T-helper 1 cell treated with Interleukin-12 subunit alpha and Interleukin-12 subunit beta and Interleukin-4 antibody, amounts not matched to agents 30 μg/mL and 1 μg/mL, for 36 hours (primary cell): ENCODE results near the gene EGFL7.
A peak's percentile ranks its signal among the peaks of the same experiment; 100 is the strongest.
"Not testable (repeated sequence)": the region's sequence is repeated elsewhere in the genome, so short reads cannot be mapped to it uniquely, and the experiment has no call there.

Experiments used
- H3K27ac Mint-ChIP-seq: one replicate; pipeline ENCODE4 v1.8.0; 2021; ENCODE audit warnings: mild to moderate bottlenecking, mixed read lengths
- H3K27me3 Mint-ChIP-seq: one replicate; pipeline ENCODE4 v1.8.0; 2021; ENCODE audit warnings: low read depth, mixed read lengths
- H3K36me3 Mint-ChIP-seq: one replicate; pipeline ENCODE4 v1.8.0; 2021; ENCODE audit warnings: low read depth, mixed read lengths
- H3K4me1 Mint-ChIP-seq: one replicate; pipeline ENCODE4 v1.8.0; 2021; ENCODE audit warnings: low read depth, mixed read lengths
- H3K4me3 Mint-ChIP-seq: one replicate; pipeline ENCODE4 v1.8.0; 2021; ENCODE audit warnings: mild to moderate bottlenecking, moderate library complexity, mixed read lengths
- H3K9me3 Mint-ChIP-seq: one replicate; pipeline ENCODE4 v1.8.0; 2021; ENCODE audit warnings: mixed read lengths

The EGFL7 gene

DNA sequence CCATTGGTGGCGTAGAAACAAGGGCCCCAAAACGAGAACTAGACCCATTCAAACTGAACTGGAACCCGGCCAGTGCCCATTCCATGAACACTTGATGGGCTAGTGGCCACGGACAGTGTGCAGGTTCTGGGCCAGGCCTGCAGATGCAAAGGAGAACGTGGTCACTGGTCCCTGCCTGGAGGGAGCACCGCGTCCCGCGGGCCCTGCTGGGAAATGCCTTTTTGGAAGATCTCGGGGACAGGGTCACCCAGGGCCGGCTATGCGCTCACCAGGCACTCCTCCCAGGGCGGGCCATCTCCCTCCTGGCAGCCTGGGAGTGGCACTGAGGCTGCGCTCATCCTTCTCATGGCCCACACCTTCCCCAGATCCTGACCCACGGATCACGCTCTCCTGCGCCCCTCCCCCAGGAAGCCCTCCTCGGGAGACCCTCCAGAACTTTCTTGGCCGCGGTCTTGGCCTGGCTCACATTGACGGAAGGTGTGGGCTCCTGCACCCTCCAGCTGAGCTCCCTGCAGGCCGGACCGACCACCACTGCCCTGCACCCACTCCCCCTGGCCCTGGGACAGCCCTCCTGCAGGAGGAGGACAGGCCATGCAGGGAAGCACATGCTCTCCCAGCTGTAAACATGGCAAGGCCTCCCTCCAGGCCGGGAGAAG lies 46.9 kb downstream of the EGFL7 start:
- Mint-ChIP-seq H3K9me3 (no peaks in the 10 kb centered on the region), H3K4me1 (peaks cover 6% of the 10 kb centered on the region), H3K27me3 (peaks cover 46% of the 10 kb centered on the region), H3K27ac (no peak overlapping the region), H3K4me3 (no peak overlapping the region), H3K36me3 (no peaks in the 10 kb centered on the region)

DNA sequence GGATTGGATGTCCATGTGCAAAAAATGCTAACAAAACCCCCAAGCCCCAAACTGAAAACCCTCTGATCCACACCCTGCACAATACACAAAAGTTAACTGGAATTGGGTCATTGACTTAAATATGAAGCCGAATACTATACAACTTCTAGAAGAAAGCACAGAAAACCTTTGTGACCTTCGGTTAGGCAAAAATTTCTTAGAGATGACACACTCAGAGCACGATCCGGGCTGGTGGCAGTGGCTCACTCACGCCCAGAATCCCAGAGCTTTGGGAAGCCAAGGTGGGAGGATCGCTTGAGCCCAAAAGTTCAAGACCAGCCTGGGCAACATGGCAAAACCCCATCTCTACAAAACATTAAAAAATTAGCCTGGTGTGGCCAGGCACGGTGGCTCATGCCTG lies 47.8 kb downstream of the EGFL7 start:
- Mint-ChIP-seq H3K27me3 (peaks cover 41% of the 10 kb centered on the region), H3K4me1 (peaks cover 6% of the 10 kb centered on the region), H3K9me3 (no peaks in the 10 kb centered on the region), H3K27ac (no peak overlapping the region), H3K4me3 (no peak overlapping the region), H3K36me3 (no peaks in the 10 kb centered on the region)

DNA sequence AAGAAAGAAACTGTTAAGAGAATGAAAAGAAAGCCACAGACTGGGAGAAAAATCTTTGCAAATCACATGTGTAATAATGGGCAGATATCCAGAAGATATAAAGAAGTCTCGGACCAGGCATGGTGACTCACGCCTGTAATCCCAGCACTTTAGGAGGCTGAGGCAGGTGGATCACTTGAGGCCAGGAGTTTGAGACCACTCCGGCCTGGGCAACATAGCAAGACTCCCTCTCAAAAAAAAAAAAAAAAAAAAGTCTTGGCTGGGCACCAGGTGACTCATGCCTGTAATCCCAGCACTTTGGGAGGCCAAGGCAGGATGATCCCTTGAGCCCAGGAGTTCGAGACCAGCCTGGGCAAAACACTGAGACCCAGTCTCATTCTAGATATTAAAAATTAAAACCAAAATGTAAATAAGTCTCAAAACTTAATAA lies 48.5 kb downstream of the EGFL7 start:
- H3K27ac Mint-ChIP-seq, H3K9me3 Mint-ChIP-seq, H3K36me3 Mint-ChIP-seq, H3K4me1 Mint-ChIP-seq: not testable (repeated sequence)
- H3K4me3 Mint-ChIP-seq: peak overlapping the region; percentile 42
- H3K27me3 Mint-ChIP-seq: peaks cover 40% of the 10 kb centered on the region

DNA sequence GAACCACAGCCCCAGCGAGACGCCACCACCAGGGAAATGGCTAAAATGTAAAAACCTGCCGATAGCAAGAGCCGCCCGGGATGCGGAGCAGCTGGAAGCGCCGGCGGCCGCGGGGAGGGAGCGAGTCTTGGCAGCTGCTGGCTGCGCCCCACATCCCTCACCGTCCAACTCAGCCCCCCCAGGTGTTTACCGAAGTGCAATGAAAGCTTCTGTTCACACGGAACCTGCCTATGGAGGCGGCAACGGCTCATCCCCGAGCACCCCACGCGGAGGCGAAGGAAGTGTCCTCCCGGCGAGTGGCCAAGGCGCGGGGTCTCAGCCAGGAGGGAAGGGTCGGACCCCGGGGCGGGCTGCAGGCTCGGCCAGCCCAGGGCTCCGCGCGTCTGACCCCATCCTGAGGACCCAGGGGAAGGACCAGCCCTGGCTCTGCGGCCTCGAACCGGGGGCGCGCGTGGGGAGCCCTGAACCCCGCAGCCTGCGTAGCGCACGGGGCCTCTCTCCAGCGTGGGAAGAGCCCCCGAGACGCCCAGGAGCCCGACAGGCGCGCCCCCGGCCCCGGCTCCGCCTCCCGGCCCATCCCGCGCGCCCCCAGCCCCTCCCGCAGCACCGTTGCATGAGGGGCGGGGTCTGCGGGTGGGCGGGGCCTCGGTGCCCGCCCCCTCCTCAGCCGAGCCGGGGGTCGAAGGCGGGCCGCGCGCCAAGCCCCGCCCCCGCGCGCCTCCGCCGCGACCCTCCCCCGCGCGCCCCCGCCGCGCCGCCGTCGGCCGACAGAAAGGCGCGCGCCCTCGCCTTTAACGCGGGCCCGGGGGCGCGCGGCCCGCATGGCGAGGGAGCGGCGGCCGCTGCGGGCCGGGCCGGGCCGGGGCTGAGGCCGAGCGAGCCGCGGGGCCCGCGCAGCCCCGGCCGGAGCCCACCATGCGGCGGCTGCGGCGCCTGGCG lies 49.3 kb downstream of the EGFL7 start, which contains the start of gene DIPK1B:
TSS of gene DIPK1B (plus strand) at position 822 of the 939 bp plus-strand sequence. CDS start at position 916, 94 bp downstream.
- H3K4me1 Mint-ChIP-seq: peaks cover 6% of the 10 kb centered on the region
- H3K27me3 Mint-ChIP-seq: peaks cover 40% of the 10 kb centered on the region
- no peaks in the 10 kb centered on the region for H3K36me3 Mint-ChIP-seq
- no peak within 1 kb of the TSS for H3K27ac Mint-ChIP-seq
- peak within 1 kb of the TSS; percentile 42 for H3K4me3 Mint-ChIP-seq
- H3K9me3 Mint-ChIP-seq: no peaks in the 10 kb centered on the region

DNA sequence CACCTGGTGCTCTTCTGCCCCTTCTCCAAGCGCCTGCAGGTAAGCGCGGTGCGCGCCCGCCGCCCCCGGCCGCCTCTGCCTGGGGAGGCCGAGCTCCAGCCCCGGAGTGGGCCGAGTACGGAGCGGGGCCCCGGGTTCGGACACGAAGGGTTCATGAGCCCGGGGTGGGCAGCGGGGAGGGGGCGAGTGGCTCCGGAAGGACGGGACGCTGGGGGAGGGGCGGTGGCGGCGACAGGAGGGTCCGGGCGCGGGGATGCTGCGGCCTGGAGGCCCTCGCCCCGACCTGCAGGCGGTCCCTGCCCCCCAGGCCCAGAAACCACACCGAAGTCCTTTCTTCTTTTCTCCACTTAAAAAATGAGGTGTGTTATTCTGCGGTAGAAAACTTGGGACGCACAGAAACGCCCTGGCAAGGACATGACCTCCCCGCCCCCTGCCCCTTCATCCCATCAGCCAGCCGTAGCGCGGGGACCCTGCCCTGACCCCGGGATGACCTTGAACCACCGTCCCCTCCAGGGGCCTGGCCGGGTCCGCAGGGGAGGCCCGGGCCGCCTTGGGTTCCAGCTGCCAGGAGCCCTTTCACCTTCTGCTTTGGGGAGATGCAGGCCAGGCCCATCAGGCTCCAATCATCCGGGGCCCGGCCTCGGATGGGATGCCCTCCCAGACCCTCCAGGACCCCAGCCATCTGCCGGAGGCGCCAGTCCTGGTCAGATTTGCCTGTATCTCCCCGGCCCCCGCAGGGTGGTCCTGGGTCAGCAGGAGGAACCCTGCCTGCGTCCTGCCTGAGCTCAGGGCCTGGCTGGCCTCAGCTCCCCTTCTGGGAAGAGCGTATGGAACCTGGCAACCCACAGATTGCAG lies 50.2 kb downstream of the EGFL7 start:
- no peak overlapping the region for H3K27ac Mint-ChIP-seq
- H3K4me1 Mint-ChIP-seq: peaks cover 6% of the 10 kb centered on the region
- H3K4me3 Mint-ChIP-seq: no peak overlapping the region
- H3K36me3 Mint-ChIP-seq: no peaks in the 10 kb centered on the region
- H3K9me3 Mint-ChIP-seq: no peaks in the 10 kb centered on the region
- peaks cover 39% of the 10 kb centered on the region for H3K27me3 Mint-ChIP-seq

DNA sequence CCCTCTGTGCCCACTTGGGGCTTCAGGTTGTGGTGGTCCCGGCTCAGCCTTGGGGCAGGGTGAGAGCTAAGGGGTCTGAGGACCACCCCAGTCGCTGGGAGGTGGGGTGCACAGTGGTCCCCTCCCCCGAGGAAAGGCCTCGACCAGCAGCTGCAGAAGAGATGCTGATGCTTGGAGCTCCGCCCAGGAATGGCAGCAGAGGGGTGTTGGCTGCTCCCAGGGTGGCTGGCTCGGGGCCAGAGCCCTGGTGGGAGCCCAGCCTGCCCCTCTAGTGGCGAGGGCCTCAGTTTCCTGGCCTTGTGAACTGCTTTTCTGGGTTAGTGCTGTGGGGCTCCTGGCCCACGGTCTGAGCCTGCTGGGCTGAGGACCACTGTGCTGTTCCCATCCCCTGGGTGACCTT lies 50.8 kb downstream of the EGFL7 start:
- peaks cover 6% of the 10 kb centered on the region for H3K4me1 Mint-ChIP-seq
- H3K4me3 Mint-ChIP-seq: no peak overlapping the region
- no peaks in the 10 kb centered on the region for H3K9me3 Mint-ChIP-seq
- H3K27me3 Mint-ChIP-seq: peaks cover 35% of the 10 kb centered on the region
- no peaks in the 10 kb centered on the region for H3K36me3 Mint-ChIP-seq
- no peak overlapping the region for H3K27ac Mint-ChIP-seq

DNA sequence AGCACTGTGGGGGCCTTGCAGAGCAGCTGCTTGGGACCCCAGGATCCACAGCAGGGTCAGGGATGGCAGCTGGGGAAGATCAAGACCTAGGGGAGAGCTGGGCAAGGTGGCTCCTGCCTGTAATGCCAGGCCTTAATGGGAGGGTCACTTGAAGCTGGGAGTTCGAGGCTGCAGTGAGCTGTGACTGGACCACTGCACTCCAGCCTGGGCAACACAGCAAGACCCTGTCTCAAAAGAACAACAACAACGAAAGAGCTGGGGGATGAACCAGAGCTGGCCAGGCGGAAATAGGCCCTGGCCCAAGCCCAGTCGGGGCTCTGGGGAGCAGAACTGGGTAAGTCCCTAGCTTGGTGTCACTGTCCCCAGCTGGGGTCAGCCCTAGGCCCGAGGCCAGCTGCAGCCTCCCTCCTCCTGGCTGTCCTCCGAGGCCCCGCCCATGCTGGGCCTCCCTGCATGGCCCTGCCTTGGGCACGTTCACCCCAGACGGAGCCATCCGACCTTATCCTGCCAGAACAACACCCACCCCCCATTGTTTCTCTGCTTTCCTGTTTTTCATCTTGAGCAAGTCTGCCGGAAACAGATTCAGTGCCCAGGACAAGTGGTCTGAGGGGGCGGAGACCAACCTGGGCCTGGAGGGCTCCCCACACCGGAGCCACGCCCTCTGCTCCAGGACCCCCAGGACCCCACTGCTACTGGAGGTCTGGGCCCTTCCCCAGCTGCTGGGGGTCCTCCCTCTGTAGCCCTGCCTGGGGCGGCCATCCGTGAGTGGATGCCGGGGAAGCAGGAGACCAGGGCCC lies 51.6 kb downstream of the EGFL7 start:
- Mint-ChIP-seq H3K27ac (no peak overlapping the region), H3K9me3 (no peaks in the 10 kb centered on the region), H3K4me3 (no peak overlapping the region), H3K36me3 (no peaks in the 10 kb centered on the region), H3K27me3 (peaks cover 35% of the 10 kb centered on the region), H3K4me1 (peaks cover 6% of the 10 kb centered on the region)

DNA sequence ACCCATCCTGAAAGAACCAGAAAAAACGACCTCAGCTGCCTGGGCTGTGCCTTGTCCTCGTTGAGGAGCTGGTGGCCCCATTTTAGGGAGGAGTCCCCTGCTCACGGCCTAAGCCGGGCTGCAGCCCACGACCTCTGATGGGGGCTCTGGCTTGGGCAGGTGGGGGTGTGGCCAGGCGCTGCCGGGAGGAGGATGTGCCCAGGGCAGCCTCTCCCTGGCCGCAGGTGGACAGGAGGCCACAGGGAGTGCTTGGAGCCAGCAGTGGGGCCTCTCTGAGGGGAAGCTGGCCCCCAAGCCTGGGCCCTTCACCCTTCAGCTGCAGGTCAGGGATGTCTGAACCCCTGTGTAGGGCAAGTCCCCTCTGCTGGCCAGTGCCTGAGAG lies 52.2 kb downstream of the EGFL7 start:
- Mint-ChIP-seq H3K9me3 (no peaks in the 10 kb centered on the region), H3K27me3 (peaks cover 35% of the 10 kb centered on the region), H3K4me3 (no peak overlapping the region), H3K4me1 (peaks cover 6% of the 10 kb centered on the region), H3K27ac (no peak overlapping the region), H3K36me3 (no peaks in the 10 kb centered on the region)

DNA sequence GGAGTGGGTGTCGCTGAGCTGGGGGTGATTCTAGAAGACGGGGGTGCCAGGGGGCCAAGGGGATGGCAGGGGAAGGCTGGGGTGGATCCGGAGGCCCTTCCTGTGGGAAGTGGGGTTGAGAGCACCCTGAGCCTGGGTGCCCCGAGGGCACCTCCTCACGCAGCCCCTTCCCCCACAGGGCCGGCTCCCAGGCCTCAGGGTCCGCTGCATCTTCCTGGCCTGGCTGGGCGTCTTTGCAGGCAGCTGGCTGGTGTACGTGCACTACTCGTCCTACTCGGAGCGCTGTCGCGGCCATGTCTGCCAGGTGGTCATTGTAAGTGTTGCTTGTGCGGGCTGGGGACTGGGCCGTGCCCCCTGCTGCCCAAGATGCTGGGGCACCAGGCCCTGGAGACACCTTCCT lies 54.7 kb downstream of the EGFL7 start:
- peaks cover 16% of the 10 kb centered on the region for H3K27me3 Mint-ChIP-seq
- peaks cover 3% of the 10 kb centered on the region for H3K36me3 Mint-ChIP-seq
- no peaks in the 10 kb centered on the region for H3K9me3 Mint-ChIP-seq
- H3K4me1 Mint-ChIP-seq: no peaks in the 10 kb centered on the region
- H3K27ac Mint-ChIP-seq: no peak overlapping the region
- H3K4me3 Mint-ChIP-seq: no peak overlapping the region

DNA sequence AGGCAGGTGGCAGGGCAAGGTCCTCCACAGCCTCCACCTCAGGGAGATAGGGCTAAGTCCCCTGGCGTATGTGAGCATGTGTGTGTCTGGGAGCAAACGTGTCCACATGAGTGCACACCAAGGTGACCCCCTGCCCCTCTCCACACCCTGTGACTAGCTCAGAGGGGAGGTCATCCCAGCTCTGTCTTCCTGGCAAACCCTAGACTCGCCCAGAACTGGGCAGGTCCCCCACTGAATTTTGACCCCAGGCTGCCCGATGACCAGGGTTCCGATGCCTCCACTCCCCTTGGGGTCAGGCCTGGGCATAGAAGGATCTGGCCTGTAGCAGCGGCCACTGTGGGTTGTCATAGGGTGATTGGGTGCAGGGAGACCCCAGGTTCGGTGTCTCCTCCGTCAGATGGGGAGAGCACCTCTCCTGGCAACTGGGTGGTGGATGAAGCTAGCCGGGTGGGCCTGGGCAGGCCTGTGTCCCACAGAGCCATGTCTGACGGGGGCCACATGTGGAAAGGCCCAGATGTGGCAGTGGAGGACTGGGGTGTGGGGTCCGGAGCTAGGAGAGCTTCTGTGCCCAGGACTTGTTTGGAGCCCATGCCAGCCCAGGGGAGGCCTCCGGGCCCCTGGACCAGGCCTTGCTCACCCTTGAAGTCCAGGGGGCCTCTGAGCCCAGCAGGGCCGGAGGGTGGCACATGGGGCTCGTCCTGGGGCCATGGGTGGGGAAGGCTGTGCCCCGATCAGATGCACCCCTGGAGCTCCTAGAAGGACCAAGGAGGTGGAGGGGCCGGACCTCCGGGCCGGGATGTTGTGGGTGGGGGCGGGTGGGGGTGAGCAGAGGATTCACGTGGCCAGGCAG lies 55.9 kb downstream of the EGFL7 start:
- H3K4me3 Mint-ChIP-seq: no peak overlapping the region
- H3K4me1 Mint-ChIP-seq: no peaks in the 10 kb centered on the region
- no peak overlapping the region for H3K27ac Mint-ChIP-seq
- H3K27me3 Mint-ChIP-seq: peaks cover 11% of the 10 kb centered on the region
- peaks cover 5% of the 10 kb centered on the region for H3K36me3 Mint-ChIP-seq
- H3K9me3 Mint-ChIP-seq: no peaks in the 10 kb centered on the region

DNA sequence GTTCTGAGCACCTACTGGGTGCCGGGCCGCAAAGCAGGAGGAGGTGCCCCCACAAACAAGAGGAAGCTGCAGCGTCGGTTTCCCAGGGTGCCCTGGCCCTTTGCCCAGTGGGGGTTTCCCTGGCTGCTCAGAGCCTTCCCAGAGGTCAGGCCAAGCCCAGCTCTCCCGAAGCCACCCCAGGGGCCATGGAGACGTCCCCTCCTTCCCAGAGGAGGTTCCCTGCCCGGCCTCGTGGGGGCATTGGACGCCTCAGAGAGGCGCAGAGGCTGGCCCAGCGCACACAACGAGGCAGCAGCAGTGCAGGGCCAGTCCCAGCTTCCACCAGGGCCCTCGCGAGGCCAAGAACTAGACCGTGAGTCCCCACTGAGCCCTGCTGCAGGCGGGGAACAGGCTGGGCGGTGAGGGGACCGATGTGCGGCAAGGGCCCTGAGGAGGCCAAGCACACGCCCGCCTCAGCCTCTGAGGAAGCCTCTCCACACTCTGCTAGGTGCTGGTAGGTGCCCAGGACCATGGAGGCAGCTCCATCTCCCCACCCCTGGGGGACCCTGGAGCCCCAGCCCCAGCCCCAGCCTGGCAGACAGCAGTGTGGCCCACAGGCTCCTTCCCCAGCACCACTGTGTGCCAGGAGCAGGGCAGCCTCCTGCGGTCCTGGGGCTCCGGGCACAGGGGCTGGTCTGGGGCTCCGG lies 56.6 kb downstream of the EGFL7 start:
- H3K4me3 Mint-ChIP-seq: no peak overlapping the region
- H3K27ac Mint-ChIP-seq: no peak overlapping the region
- peaks cover 3% of the 10 kb centered on the region for H3K4me1 Mint-ChIP-seq
- H3K27me3 Mint-ChIP-seq: peaks cover 4% of the 10 kb centered on the region
- H3K9me3 Mint-ChIP-seq: no peaks in the 10 kb centered on the region
- peaks cover 12% of the 10 kb centered on the region for H3K36me3 Mint-ChIP-seq

DNA sequence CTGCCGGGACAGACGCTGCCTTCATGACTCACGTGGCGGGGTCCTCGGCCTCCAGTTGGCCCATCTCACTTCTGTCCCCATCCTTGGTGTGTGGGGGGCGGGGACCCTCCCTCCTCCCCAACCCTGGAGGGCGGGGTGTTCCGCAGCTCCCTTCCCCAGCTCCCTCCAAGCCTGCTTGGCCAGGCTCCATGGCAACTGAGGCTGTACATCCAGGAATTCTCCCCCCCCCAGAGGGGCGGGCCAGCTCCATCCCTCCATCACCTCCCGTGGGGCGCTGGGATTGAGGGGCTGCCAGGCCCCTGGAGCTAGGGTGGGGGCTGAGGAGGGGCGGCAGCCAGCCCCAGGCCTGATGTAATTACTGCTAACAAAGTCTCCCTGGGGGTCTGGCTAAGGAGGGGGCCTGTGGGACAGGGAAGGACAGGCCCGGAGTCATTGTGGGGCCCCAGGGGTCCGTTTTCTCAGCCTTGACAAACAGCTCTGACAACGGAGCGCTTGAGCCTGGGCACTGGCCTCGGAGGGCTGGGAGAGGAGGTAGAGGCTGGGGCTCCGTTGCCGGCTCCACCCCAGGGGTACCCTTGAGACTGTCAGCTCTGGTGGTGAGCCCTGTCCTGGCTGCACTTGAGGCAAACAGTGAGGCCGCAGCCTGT lies 57.7 kb downstream of the EGFL7 start:
- no peak overlapping the region for H3K27ac Mint-ChIP-seq
- H3K4me3 Mint-ChIP-seq: no peak overlapping the region
- H3K36me3 Mint-ChIP-seq: peaks cover 16% of the 10 kb centered on the region

More for the DNA sequence above, 57.7 kb downstream of the EGFL7 start:
- Mint-ChIP-seq H3K9me3 (no peaks in the 10 kb centered on the region), H3K27me3 (peaks cover 4% of the 10 kb centered on the region), H3K4me1 (peaks cover 4% of the 10 kb centered on the region)
